Fibroblast of villous mesenchyme (primary cell): ENCODE data around the gene COL15A1. TPM values are rescaled to one million over a fixed set of nuclear protein-coding genes. Genes with fewer than 3 reads are reported as not detected.

Source experiments
- DNase-seq: peaks from one replicate; pipeline ENCODE4 v3.0.0-alpha.2; 2010; ENCODE audit warnings: low read depth
- H3K4me3 ChIP-seq: 2 replicates; pipeline ENCODE4 v1.5.1; 2011; ENCODE audit warnings: low read depth, mild to moderate bottlenecking, low read length
- CTCF ChIP-seq: IDR thresholded peaks from 2 replicates; pipeline ENCODE4 v1.5.1; 2012; ENCODE audit warnings: low read depth, mild to moderate bottlenecking, low read length; ENCODE audit not compliant: insufficient read depth
- total RNA-seq: library from RNA; depleted of rRNA; stranded (reverse); fragments of >200 nt; gene quantifications from 2 replicates; pipeline ENCODE4 v1.2.3, GENCODE V29; 2012

The COL15A1 gene
- total RNA-seq, 1 donor, result 1.7 TPM

GRCh38 chr9:98972716-98973115 is 29.0 kb downstream of the COL15A1 start:
- no peak for TF ChIP-seq CTCF
- no peak for DNase-seq
- H3K4me3 ChIP-seq, result no peak overlapping the region

GRCh38 chr9:98973171-98973570 is 29.5 kb downstream of the COL15A1 start:
- TF ChIP-seq CTCF, result no peak
- H3K4me3 ChIP-seq, result no peak overlapping the region
- no peak for DNase-seq

- no peak overlapping the region for H3K4me3 ChIP-seq
Observed at GRCh38 chr9:98973576-98973975, 29.9 kb downstream of the COL15A1 start.

GRCh38 chr9:98974106-98974505 is 30.4 kb downstream of the COL15A1 start:
- TF ChIP-seq CTCF, result no peak
- no peak for DNase-seq
- no peak overlapping the region for H3K4me3 ChIP-seq

More at GRCh38 chr9:98973576-98973975, 29.9 kb downstream of the COL15A1 start:
- no peak for TF ChIP-seq CTCF
- DNase-seq, result no peak

- no peak for TF ChIP-seq CTCF
- no peak for DNase-seq
- H3K4me3 ChIP-seq, result no peak overlapping the region
Observed at GRCh38 chr9:98974554-98974953, 30.8 kb downstream of the COL15A1 start.

GRCh38 chr9:98974994-98975712 is 31.4 kb downstream of the COL15A1 start:
- peak; percentile 77 for DNase-seq
- H3K4me3 ChIP-seq, result peak overlapping the region; percentile 34
- TF ChIP-seq CTCF, result peak; percentile 97

GRCh38 chr9:98975838-98976237 is 32.1 kb downstream of the COL15A1 start:
- H3K4me3 ChIP-seq, result no peak overlapping the region
- no peak for TF ChIP-seq CTCF
- no peak for DNase-seq
